Measurements from ENCODE around the gene CMTM6.
"Not testable (repeated sequence)": the region's sequence is repeated elsewhere in the genome, so short reads cannot be mapped to it uniquely, and the experiment has no call there.

The CMTM6 gene

DNA sequence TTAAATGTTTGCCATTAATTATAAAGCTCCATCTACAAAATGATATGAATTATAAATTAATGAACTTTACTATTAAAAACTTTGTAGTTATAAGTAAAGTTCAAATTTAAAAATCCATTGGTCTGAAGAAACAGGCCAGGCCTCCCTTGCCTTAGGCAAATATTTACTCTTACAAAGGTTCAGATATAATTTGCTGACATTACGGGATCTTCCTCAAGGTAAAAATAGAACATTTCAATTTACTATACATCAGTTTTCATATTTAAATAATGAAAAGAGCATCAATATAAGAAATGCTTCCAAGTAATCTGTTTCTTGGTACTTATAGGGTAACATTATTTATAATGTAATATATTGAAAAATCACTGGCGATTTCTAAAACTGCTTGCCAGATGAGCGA is 3.7 kb downstream of the CMTM6 start:
- DNase-seq, result no peak

DNA sequence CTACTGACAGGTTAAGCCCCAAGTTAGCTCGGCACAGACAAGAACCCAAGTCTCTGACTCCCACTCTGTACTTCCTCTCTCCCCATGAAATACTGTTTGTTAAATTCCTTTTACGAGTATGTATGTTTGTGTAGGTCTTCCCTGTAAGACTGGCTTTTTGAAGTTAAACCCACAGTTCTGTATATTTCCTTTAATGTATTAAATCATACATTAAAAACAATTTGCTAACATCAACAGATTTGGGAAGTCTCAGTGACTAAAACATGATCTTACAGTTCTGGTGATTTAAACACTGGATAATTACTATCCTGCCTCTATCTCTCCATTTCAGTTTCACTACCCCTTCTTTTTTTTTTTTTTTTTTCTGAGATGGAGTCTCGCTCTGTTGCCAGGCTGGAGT is 4.4 kb downstream of the CMTM6 start:
- no peak for DNase-seq

DNA sequence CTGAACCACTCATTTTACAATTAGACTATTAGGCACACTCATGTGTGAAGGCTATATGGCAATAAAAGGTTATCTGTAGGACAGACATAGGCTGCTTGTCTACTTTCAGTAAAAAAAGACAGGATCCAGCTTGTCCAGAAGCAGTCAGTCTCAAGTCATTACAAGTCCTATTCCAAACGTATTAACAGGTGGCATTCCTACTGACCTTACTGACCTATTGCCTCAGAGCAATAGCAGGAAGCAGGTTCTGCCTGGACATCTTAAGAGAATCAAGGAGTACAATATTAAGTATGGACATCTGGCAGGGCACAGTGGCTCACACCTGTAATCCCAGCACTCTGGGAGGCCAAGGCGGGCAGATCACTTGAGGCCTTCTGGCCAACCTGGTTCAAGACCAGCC is 7.0 kb downstream of the CMTM6 start:
- DNase-seq, result peak; percentile 18

DNA sequence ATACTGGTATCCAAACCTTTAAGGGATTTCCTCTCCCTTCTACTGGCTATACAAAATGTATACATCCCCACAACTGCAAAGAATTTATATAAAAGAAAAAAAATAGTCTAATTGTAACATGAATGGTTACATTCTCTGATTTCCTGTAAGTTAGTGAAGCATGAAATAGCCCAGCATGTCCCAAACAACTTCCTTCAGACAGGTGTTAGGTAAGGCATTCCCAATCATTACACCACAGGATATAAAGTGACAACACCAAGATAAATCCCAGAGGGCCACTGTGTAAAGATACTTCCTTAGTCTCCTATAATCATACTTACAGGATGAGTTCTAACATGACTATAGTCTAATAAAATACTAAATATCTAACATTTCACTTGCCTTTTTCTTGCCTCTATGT is 7.6 kb downstream of the CMTM6 start:
- DNase-seq, result peak; percentile 70

DNA sequence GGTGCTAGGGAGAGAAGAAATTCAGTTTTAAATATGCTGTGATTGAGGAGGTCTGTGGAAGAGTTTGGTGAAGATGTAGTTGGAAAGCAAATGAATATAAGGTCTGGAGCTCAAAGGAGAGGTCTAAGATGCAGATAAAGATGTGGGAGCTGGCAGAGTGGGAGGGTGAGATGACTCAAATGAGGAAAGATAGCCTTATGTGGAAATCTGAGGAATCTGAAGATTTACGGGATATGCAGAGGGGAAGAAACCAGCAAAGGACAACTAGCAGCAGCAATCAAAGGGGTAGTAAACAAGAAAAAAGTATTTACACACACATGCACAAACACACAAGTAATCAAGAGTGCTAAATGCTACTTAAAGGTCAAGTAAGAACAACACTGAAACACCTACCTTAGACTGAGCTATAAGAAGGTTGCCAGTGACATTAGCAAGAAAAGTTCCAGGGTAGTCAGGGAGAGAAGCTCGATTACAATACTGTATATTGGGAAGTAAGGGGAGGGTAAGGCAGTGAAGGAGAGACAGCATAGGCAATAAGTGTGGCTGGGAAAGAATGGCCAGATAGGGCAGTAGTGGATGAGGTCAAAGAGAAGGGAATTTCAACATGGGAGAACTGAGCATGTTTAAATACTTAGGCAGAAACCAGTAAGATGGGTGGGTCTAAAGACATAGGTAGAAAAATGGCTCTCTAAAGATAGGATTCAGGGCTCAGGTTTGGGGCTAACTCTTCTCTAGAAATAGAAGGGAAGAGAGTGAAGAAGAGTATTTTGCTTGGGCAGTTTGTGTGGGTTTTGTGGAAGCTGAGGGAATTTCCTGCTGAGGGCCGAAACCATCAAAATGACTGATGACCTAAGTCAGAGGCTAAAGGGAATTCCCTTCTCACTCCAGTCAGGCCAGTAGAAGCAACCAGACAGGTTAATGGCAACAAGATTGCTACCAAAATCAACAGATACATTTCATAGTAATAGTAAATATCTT is 8.9 kb downstream of the CMTM6 start:
- no peak for DNase-seq

DNA sequence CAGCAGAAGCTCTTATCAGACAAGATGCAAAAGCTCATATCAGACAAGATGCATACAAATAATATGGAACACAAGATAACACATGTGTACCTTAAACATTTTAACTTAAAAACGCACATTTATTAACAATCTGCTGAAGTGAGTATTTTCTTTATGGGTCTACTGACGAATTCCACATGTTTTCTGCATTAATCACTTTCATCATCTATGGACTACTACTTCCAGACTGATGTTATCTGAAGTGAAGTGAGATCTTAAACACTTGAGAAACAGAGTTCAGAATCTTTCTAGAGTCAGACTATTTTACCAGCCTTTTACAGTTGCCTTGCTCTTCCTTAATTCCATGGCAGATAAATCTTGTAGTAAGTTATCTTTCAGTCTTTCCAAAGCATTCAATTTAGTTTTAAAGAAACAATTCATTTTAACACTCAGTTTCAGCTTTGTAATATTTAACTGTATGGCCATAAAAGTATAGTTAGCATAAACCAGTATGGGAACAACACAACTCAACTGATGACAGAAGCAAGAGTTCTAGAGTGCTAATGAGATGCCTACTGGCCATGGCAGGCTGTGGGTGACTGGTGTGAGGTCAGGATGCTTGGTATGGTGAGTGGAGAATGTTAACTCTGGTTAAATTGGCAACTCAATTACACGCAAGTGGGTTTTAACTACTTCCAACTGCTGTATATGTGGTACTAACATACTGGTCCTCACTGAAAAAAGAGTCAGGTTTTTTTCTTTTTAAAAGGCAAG is 9.8 kb downstream of the CMTM6 start:
- DNase-seq, result no peak

DNA sequence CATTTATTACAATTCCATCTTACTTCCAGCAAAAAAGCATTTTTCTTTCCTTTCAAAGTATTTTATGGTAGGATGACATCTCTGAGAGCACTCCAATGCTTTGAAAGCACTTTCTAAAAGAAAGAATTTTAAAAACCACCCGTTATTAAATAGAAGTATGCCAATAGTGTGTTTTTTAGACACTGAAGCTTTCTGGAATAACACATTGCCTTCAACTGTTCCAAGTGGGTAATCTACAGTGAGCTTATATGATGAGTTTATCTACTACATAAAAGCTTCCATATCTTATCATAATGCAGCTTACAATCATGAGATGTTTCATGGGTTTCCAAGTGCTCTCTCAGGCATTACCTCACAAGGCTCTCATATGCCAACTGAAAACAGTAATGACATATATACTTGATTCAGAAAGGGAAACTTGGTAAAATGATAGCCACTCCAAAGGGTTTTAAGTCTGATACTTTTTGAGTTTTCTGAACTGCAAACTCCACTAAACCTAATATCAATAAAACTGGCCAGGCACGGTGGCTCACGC is 14.1 kb downstream of the CMTM6 start:
- DNase-seq, result no peak

DNA sequence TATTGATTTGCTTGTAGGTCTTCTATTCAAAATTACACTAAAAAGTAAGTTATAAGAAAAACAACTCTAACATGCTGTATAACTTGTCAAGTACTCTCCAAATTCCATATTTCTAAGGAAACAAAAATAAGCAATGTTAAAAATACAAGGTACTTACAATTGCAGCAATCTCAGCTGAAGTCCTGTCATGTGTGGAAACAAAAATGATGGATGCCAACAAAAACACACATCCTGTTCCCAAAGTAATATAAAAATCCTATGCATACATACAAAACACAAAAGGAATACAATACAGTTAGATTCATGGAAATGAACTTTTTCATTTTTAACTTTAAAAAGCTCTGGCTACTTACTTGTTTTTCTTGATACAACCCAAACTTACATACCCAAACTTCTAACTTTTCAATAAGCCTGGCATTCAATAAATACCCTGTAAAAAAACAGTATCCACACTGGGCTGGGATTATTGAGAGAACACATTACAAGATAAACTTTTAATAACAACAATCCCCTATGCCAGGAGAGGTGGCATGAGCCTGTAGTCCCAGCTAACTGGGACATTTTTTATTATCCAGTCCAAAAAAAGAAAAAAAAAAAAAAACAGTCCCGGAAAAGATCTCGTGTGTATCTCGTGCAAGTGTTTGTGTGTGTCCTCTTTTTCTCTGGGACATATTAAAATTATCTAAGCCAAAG is 14.7 kb downstream of the CMTM6 start:
- DNase-seq, result no peak

DNA sequence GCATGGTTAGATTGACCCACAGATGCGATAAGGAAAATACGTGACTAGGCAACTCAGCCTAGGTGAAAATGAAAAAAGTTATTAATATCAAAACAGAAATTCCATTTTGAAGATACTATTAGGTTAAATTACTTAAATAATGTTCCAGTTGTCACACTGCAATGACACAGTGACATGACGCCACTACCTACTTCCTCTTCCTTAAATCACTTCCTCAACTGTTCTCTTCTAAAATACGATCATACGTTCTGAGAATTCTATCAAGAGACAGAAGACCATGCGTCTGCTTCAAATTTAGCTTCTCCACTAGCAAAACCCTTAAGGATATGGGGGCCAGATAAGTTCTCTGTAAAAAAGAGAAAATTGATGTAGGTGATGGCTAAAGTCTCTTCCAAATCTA is 18.2 kb downstream of the CMTM6 start:
- no peak for DNase-seq

DNA sequence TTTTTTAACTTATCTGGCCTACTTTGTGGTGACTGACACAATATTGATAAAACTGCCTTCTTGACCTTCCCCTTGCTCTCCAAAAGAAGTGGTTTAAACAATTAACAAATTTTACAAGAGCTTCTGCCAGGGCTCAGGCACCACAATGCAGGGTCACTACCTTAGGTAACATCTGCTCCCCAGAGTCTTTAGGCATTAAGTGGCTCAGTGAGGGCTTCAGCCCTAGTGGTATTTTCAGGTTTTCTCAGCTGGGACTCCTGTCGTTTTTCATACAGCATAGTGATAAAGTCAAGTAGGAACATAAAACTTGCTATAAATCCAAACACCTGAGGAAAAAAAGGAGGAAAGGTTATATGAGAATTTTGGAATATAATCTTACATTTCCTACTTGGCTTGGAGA is 18.9 kb downstream of the CMTM6 start:
- DNase-seq, result no peak

DNA sequence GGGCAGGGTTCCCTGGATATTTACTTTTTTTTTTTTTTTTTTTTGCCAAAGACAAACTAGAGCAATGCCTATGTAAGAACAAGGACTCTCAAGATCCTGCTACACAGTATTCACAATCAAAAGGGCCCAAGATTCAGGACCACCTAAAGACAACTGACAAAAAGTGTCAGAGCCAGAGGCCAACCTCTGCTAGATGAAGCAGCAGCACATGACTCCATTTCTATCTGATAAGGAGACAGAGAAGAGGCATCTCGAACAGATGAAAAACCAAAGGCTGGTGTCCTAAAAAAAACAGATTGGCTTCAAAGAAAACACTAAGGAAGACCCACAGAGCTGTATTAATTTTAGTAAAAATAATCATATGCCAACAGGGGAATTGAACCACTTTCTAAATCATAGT is 20.0 kb downstream of the CMTM6 start:
- no peak for DNase-seq

DNA sequence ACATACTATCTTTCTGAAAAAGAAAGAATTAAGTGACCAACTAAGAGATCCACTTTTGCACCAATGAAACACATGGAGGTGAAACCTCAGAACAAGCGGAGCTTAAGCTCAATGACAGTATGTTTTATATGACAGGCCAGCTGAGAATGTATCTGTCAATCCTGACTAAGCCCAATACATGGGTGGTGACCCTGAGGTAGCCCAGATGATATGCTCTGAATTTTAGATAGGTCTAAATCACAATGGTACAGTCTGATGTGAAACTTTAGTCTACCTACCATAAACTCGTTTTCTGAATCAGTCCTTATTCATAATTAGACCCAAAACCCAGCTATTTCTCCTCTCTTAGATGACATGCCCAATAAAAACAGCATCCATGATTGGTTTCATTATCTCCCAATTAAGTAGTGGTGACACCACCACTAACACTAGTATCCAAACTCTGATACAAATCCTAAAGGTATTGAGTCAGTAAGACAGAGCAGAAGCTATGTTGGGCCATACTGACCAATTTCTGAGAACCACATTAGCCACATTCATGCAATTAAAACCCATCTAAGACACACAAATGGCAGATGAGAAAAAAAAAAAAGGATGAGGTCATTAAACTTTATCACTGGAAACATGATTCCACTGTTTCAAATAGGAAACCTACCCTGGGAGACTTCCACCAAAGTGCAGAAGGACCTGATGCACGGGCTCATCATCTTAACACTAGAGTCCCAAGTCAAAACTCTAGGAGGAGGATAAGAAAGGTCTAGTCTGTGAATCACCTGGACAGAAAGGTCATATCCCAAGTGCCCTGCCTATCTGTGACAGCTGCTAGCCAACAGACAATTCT is 20.6 kb downstream of the CMTM6 start:
- DNase-seq, result no peak

DNA sequence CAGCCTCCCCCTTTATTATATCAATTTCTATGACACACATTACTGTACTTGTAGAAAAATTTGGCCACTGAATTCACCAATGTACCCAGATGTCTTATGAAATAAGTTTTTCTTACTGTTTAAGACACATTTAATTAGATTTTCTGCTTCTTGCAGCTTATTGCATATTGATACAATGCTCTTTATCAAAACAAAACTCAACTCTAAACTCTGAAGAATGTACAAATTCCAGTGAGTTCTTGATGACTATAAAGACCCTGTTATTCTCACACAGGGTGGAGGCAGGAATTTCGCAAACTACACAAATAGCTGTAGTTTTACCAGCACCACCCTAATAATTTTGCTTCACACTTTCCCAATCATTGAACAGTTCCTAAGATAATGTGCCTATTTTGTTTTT is 22.0 kb downstream of the CMTM6 start:
- DNase-seq, result no peak

DNA sequence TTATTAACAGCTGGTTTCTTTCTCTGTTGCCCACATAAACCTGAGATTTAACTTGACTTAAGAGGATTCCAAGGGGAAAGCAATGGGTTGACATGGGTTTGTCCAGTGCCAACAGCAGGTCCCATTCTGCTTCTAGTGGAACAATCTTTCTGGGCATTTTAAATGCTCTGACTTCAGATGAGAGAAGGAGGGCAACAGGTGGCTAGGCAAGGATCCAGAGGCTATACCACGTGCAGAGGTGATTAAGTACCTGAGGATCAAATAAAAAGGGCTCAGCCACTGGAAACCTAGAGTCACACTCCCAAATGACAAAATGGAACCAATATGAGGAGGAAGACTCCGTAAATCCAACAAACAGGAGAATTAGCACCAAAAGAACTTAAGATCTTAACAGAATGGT is 28.5 kb downstream of the CMTM6 start:
- DNase-seq, result no peak

DNA sequence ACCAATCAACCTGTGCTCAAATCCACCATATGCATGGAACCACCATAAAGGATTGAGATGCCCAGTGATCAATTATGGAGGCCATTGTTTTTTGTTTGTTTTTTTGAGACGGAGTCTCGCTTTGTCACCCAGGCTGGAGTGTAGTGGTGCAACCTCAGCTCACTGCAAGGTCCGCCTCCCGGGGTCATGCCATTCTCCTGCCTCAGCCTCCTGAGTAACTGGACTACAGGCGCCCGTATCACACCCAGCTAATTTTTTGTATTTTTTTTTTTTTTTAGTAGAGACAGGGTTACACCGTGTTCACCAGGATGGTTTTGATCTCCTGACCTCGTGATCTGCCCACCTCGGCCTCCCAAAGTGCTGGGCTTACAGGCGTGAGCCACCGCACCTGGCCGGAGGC is 30.5 kb downstream of the CMTM6 start:
- not testable (repeated sequence) for DNase-seq

DNA sequence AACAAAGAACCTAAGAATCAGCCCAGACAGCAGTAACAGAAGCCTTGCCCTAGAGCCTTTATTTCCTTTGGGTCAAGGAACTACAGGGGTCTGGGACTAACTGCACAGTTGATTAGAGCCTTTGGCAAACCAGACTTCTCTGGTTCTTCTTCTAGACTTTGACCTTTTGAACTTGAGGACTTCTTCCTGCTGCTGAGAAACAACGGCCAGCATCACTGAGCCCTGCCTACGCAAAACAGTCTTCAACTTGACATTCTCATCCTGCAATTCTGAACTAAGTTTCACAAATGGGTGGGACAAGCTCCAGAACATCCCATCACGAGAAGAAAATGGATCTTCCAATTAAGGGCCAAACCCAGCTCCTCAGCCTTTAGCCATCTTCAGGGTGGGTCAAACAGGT is 31.4 kb downstream of the CMTM6 start:
- DNase-seq, result no peak

DNA sequence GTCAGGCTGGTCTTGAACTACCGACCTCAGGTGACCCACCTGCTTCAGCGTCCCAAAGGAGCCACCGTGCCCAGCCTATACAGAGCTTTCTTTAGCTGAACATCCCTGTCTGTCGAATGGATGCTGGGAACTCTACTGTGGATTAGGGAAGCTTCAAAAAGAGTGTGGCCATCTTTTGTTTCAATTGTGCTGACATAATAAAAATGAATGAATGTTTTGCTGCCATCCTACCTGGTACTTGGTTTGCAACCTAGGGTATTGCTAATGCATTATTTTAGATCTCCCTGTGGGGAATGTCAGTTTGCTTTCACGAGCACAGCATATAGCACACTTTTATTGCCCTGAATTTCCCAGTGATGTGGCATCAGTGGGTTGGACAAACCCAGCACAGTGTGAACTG is 32.3 kb downstream of the CMTM6 start:
- DNase-seq, result no peak

DNA sequence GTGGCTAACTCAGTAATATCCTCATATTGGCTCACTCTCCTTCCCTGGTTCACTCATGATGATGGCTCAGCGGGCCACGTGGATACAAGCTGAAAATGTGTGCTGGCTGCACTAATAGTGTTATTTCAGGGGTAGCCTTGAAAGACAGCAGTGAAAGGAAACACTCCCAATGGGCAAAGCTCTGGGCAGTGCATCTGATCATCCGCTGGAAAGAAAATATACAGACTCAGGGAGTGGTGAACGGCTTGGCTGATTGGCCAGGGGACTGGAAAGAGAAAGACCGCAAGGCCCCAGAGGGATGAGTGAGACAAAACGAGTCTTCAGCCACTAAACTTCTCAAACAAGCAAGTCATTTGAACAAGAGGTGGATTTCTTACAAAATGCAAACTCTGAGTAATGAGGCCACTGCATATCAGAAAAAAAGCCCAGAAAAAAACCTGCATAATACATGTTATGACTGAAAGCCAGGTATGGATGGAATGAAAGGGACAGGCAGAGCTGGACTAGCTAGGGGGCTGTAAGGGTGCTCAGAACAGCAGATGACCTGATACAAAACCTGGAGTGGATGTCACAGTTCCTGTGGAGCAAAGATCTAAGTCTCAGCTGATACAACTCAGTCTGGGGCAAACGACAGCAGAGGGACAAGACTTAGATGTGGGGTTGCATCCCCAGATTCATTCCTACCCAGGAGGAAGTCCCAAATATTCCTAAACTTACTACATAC is 33.3 kb downstream of the CMTM6 start:
- no peak for DNase-seq

DNA sequence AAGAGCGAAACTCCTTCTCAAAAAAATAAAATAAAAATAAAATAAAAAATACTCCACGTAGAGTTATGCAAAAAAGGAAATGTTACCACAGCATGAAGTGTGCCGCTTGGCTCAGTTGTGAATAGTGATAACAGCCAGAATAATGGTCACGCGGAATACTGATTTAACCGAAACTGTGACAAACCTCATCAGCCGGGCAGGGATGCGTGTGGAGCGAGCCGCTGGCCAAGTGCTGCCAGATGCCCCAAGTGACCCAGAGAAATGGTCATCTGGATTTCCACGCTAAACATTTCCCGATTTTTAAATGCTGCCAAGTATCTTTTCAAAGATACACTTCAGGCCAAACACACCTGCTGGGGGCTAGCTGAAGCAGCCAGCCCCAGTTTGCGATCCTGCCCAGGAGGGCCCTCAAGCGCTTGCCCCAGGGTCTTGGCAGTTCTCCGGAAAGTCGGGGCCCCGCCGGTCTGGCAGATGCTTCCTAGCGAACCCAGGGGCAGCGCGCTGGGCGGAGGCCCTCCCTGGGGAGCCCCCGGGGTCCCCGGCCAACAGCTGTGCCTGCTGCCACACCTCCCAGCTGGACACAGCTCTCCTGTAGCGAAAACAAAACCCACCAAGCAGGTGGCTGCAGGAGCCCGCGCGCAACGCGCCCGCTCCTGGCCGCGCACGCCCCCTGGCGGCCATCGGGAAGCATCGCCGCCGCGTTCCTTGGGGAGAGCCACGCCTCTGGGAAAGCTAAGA is 35.1 kb downstream of the CMTM6 start:
- DNase-seq, result peak; percentile 80

DNA sequence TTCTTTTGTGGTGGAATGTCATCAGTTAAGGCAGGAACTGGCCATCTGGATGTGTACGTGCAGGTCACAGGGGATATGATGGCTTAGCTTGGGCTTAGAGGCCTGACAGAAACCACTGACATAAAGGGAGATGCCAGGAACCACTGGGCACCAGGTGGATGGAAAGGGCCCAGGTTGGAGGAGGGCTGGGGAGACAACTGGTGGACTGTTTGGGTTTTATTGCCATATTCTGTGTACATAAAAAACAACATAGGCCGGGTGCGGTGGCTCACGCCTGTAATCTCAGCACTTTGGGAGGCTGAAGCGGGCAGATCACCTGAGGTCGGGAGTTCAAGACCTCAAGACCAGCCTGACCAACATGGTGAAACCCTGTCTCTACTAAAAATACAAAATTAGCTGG is 35.8 kb downstream of the CMTM6 start:
- not testable (repeated sequence) for DNase-seq

DNA sequence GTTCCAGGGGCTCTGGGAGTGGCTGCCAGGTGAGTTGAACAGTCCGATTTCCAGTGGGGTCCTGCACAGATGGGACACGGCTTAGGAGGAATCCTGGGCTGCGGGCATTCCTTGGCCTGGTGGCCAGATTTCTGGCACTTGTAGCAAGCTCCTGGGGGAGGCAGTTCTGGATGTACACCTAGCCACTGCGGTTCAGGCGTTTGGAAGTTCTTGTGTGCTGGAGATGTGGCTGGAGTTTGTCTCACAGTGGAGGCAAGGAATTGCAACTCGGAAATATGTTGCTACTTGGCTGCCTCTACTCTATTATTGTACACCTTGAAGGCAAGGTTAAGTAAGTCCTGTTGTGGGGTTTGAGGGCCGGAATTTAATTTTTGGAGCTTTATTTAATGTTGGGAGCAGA is 37.9 kb downstream of the CMTM6 start:
- not testable (repeated sequence) for DNase-seq
